Ovary (tissue), 9 donors: ENCODE data around the gene IPCEF1. TPM values are rescaled to one million over a fixed set of nuclear protein-coding genes. Genes with fewer than 3 reads are reported as not detected.

Experiments used
- DNase-seq, 5 donors: peaks; one replicate each; pipeline ENCODE4 v3.0.0-alpha.2; 2019 to 2020
- H3K27ac ChIP-seq, 2 donors: fragments of 200-600 bp; one replicate each; pipeline versions ENCODE4 v1.5.1 to v1.8.0; 2019 to 2022
- H3K27me3 ChIP-seq: fragments of 200-600 bp; one replicate; pipeline ENCODE4 v1.8.0; 2022
- H3K36me3 ChIP-seq: fragments of 200-600 bp; sonication (generic); one replicate; pipeline ENCODE4 v1.5.1; 2019
- H3K4me1 ChIP-seq: one replicate; pipeline ENCODE4 v1.8.1; 2013; ENCODE audit warnings: mild to moderate bottlenecking, moderate library complexity; ENCODE audit not compliant: insufficient read depth
- H3K4me3 ChIP-seq: fragments of 200-600 bp; sonication (generic); one replicate; pipeline ENCODE4 v1.5.1; 2017
- H3K9me3 ChIP-seq, 2 donors: fragments of 200-600 bp in 1 of 2; sonication (generic) in 1 of 2; one replicate each; pipeline versions ENCODE4 v1.5.1 to v1.8.1; 2013 to 2019; ENCODE audit warnings: mild to moderate bottlenecking in 1 of 2, moderate library complexity in 1 of 2
- CTCF ChIP-seq, 3 donors: fragments of 450-650 bp in 2 of 3; fragments of 200-600 bp in 1 of 3; IDR thresholded peaks; one replicate each; pipeline versions ENCODE4 v1.5.1 to v1.8.0; 2016 to 2022; ENCODE audit warnings: antibody characterized with exemption in 3 of 3, mild to moderate bottlenecking in 1 of 3
- EP300 ChIP-seq: sonication (generic); formaldehyde crosslinking; IDR thresholded peaks from one replicate; pipeline ENCODE4 v1.6.1; 2017; ENCODE audit warnings: antibody characterized with exemption
- POLR2A ChIP-seq: fragments of 450-650 bp; IDR thresholded peaks from one replicate; pipeline ENCODE4 v1.6.1; 2017; ENCODE audit warnings: antibody characterized with exemption, mild to moderate bottlenecking, moderate library complexity
- WGBS, 3 donors: extraction: QIAGEN DNeasy Blood & Tissue Kit in 1 of 3; methylation state at CpG; one replicate each; pipeline versions ENCODE4 v1.1.5 to v1.1.7; 2013 to 2017; 5-methylcytosine and 5-hydroxymethylcytosine counted together
- intact Hi-C, 4 donors: fragments of 100-400 bp; cut with DNase I; formaldehyde crosslinking; loops; one replicate each; pipeline versions ENCODE4 v1.11.0 to v1.15.1; 2022 to 2023
- polyA plus RNA-seq, 2 donors: library from polyadenylated mRNA; stranded (reverse); fragments of 200-250 nt in 1 of 2; fragments of 350-450 nt in 1 of 2; fragmentation: Illumina TruSeq in 1 of 2; extraction: RNeasy Lipid Tissue Mini Kit (QIAGEN cat#74804) in 1 of 2; gene quantifications; one replicate each; pipeline ENCODE4 v1.2.3, GENCODE V29; 2013 to 2014
- total RNA-seq, 7 donors: library from RNA; depleted of rRNA in 2 of 7; stranded (reverse); fragments of >200 nt in 2 of 7; fragmentation: NEBNext Ultra II Directional in 3 of 7; extraction: Animal tissue kit (Norgen Biotek cat#: 25700) in 3 of 7; gene quantifications; one replicate each; pipeline versions ENCODE4 v1.1.0 to v1.2.4, GENCODE V29; 2016 to 2023
- donor health status: DM: no; HTN: no; CAD: no; lungs with moderate emphysema.
- donor health status: DM: no; HTN: no; CAD: no.
- donor health status: Bipolar disorder and iron deficiency.
- donor health status: DM: yes; HTN: yes; CAD: no.
- donor health status: DM: no; HTN: no; CAD: no.
- donor health status: DM: yes; HTN: yes; CAD: no.

IPCEF1 gene
- total and polyA plus RNA-seq, 9 donors, result 1.3 to 3.4 (median 1.9) TPM

- no peaks in the 10 kb centered on the region for H3K4me1 ChIP-seq
- H3K9me3 ChIP-seq, result no peaks in the 10 kb centered on the region
- no peak overlapping the region for H3K27ac ChIP-seq
- no peaks in the 10 kb centered on the region for H3K36me3 ChIP-seq
- TF ChIP-seq POLR2A (no peak), EP300 (no peak), CTCF (IDR thresholded peaks at IDR 0.05) (no peak)
- no peaks in the 10 kb centered on the region for H3K27me3 ChIP-seq
- intact Hi-C loops, result no loop called here
- no peak overlapping the region for H3K4me3 ChIP-seq
- 28 to 46% (median 39%) methylated on average over 12 of the region's 12 CpGs for WGBS, 3 donors
- no peak for DNase-seq
These were observed 109.3 kb downstream of the IPCEF1 start for GRCh38 chr6:154247119-154247861.

- TF ChIP-seq POLR2A (no peak), CTCF (IDR thresholded peaks at IDR 0.05) (no peak), EP300 (no peak)
- no peak overlapping the region for H3K27ac ChIP-seq
- H3K9me3 ChIP-seq, result no peaks in the 10 kb centered on the region
- intact Hi-C loops, result no loop called here
- no peaks in the 10 kb centered on the region for H3K36me3 ChIP-seq
- 82 to 91% (median 88%) methylated on average over 7 of the region's 7 CpGs for WGBS, 3 donors
- H3K4me3 ChIP-seq, result no peak overlapping the region
- H3K4me1 ChIP-seq, result no peaks in the 10 kb centered on the region
- DNase-seq, result no peak
- H3K27me3 ChIP-seq, result no peaks in the 10 kb centered on the region
These were observed 109.9 kb downstream of the IPCEF1 start for GRCh38 chr6:154246723-154247118.

GRCh38 chr6:154245506-154245905 is 111.1 kb downstream of the IPCEF1 start:
- WGBS, 3 donors, result 65 to 81% (median 79%) methylated on average over 5 of the region's 5 CpGs
- Histone ChIP-seq H3K36me3 (no peaks in the 10 kb centered on the region), H3K27me3 (no peaks in the 10 kb centered on the region), H3K4me1 (no peaks in the 10 kb centered on the region), H3K9me3 (no peaks in the 10 kb centered on the region), H3K4me3 (no peak overlapping the region), H3K27ac (no peak overlapping the region)
- TF ChIP-seq EP300, result no peak
- no peak for TF ChIP-seq POLR2A
- no peak for TF ChIP-seq CTCF (IDR thresholded peaks at IDR 0.05)
- intact Hi-C loops, result no loop called here
- DNase-seq, result no peak

- H3K4me3 ChIP-seq, result no peak overlapping the region
- TF ChIP-seq EP300, result no peak
- TF ChIP-seq CTCF (IDR thresholded peaks at IDR 0.05), result no peak
- WGBS, 3 donors, result 79 to 90% (median 85%) methylated on average over 6 of the region's 6 CpGs
- H3K4me1 ChIP-seq, result no peaks in the 10 kb centered on the region
- no peaks in the 10 kb centered on the region for H3K36me3 ChIP-seq
- DNase-seq, result no peak
- intact Hi-C loops, result no loop called here
- H3K9me3 ChIP-seq, result no peaks in the 10 kb centered on the region
- H3K27me3 ChIP-seq, result no peaks in the 10 kb centered on the region
- H3K27ac ChIP-seq, result no peak overlapping the region
These were observed 112.5 kb downstream of the IPCEF1 start for GRCh38 chr6:154243793-154244750.
